ENCODE measurements around the gene SH2D3A. TPM values are rescaled to one million over a fixed set of nuclear protein-coding genes. Genes with fewer than 3 reads are reported as not detected.

SH2D3A gene
- total RNA-seq, 1 experiment from 2014 or later = 30.3 TPM

- Mint-ChIP-seq H3K4me3 (no peak overlapping the region), H3K36me3 (peaks cover 9% of the 10 kb centered on the region), H3K9me3 (0 out of 2 replicates have a peak, but pooled peaks cover 6% of the 10 kb centered on the region), H3K4me1 (peaks cover 17% of the 10 kb centered on the region), H3K27me3 (ENCODE audit: low read depth) (no peaks in the 10 kb centered on the region), H3K27ac (no peak overlapping the region)
- ChIA-PET POLR2A (interaction anchor here (1.2 kb wide), 1 partner anchor 21 kb away, joined by 3 read pairs; no protein-coding TSS in a partner anchor), CTCF (interaction anchor here (0.6 to 1.0 kb wide), 3 partner anchors 37 to 214 kb away, joined by 3 to 4 read pairs (median 3); no protein-coding TSS in a partner anchor)
- no peak for DNase-seq (ENCODE audit: low spot score)
- no peak for ATAC-seq
- TF ChIP-seq CDX4 (CRISPR knock-in tag; IDR thresholded peaks at IDR 0.05; ENCODE audit: borderline replicate concordance) = no peak
- TF ChIP-seq NFE2L1 (CRISPR knock-in tag; IDR thresholded peaks at IDR 0.05) = no peak
- TF ChIP-seq GTF2I (CRISPR knock-in tag; conservative IDR thresholded peaks at IDR 0.05) = no peak
These were observed 36.1 kb downstream of the SH2D3A start for GRCh38 chr19:6730941-6731670.

- CTCF ChIA-PET = interaction anchor here (0.6 to 1.0 kb wide), 3 partner anchors 38 to 214 kb away, joined by 3 to 4 read pairs (median 3); no protein-coding TSS in a partner anchor
These were observed 37.0 kb downstream of the SH2D3A start for GRCh38 chr19:6730153-6730804.

GRCh38 chr19:6729573-6730152 lies 37.6 kb downstream of the SH2D3A start:
- Mint-ChIP-seq H3K27ac (peak overlapping the region; percentile 60; the same call in 1 of the 2 replicates), H3K4me3 (no peak overlapping the region), H3K27me3 (ENCODE audit: low read depth) (no peaks in the 10 kb centered on the region), H3K4me1 (peaks cover 4% of the 10 kb centered on the region; the same call in 1 of the 2 replicates), H3K9me3 (0 out of 2 replicates have a peak, but pooled peaks cover 6% of the 10 kb centered on the region), H3K36me3 (peaks cover 9% of the 10 kb centered on the region)
- ChIA-PET CTCF (no interaction called here), POLR2A (interaction anchor here (0.5 kb wide), 1 partner anchor 23 kb away, joined by 3 read pairs; no protein-coding TSS in a partner anchor)
- ATAC-seq (no peak), DNase-seq (ENCODE audit: low spot score) (no peak)
- TF ChIP-seq ZNF423 (CRISPR knock-in tag; IDR thresholded peaks at IDR 0.05) = no peak
- no peak for TF ChIP-seq ZNF263 (CRISPR knock-in tag; IDR thresholded peaks at IDR 0.05; ENCODE audit: low read depth)
- TF ChIP-seq TEAD4 (CRISPR knock-in tag; IDR thresholded peaks at IDR 0.05) = no peak
- no peak for TF ChIP-seq ATF1 (CRISPR knock-in tag; IDR thresholded peaks at IDR 0.05)
- TF ChIP-seq ZNF425 (CRISPR knock-in tag; conservative IDR thresholded peaks at IDR 0.05) = no peak
- no peak for TF ChIP-seq RORB (CRISPR knock-in tag; IDR thresholded peaks at IDR 0.05)
- TF ChIP-seq JUN (CRISPR knock-in tag; IDR thresholded peaks at IDR 0.05) = no peak
- no peak for TF ChIP-seq FOXK1 (CRISPR knock-in tag; IDR thresholded peaks at IDR 0.05)
- no peak for TF ChIP-seq ZNF281 (CRISPR knock-in tag; IDR thresholded peaks at IDR 0.05)
- no peak for TF ChIP-seq ETV6 (CRISPR knock-in tag; IDR thresholded peaks at IDR 0.05)

More at GRCh38 chr19:6730153-6730804, 37.0 kb downstream of the SH2D3A start:
- DNase-seq (ENCODE audit: low spot score) = peak; percentile 94
- TF ChIP-seq NR1H2 (CRISPR knock-in tag; IDR thresholded peaks at IDR 0.05) (no peak), IRF2 (CRISPR knock-in tag; IDR thresholded peaks at IDR 0.05; ENCODE audit: borderline replicate concordance, low read depth) (no peak), ZNF138 (CRISPR knock-in tag; conservative IDR thresholded peaks at IDR 0.05) (no peak), ATF3 (CRISPR knock-in tag; conservative IDR thresholded peaks at IDR 0.05) (no peak), GRHL2 (CRISPR knock-in tag; IDR thresholded peaks at IDR 0.05; ENCODE audit: insufficient replicate concordance, severe bottlenecking) (no peak), ZSCAN18 (CRISPR knock-in tag; IDR thresholded peaks at IDR 0.05) (no peak)
- no peak overlapping the region for H3K27ac Mint-ChIP-seq
- H3K4me3 Mint-ChIP-seq = no peak overlapping the region
- 0 out of 2 replicates have a peak, but pooled peaks cover 6% of the 10 kb centered on the region for H3K9me3 Mint-ChIP-seq
- H3K27me3 Mint-ChIP-seq (ENCODE audit: low read depth) = no peaks in the 10 kb centered on the region
- peaks cover 9% of the 10 kb centered on the region for H3K36me3 Mint-ChIP-seq
- peak; percentile 93 for ATAC-seq
- peaks cover 9% of the 10 kb centered on the region for H3K4me1 Mint-ChIP-seq
- POLR2A ChIA-PET = interaction anchor here (1.2 kb wide), 1 partner anchor 22 kb away, joined by 3 read pairs; no protein-coding TSS in a partner anchor
